ENCODE data around the gene MAB21L3. TPM values are rescaled to one million over a fixed set of nuclear protein-coding genes. Genes with fewer than 3 reads are reported as not detected.

Gene MAB21L3
- total RNA-seq, 2 experiments from 2014 or later = not detected

- H3K27ac ChIP-seq (ENCODE audit: low read depth in 1 of 2, low read length in 2 of 2) = no peak overlapping the region
- peaks cover 23% of the 10 kb centered on the region for H3K4me1 ChIP-seq (ENCODE audit: insufficient read depth, low read length)
- H3K27me3 ChIP-seq (ENCODE audit: control insufficient read depth in 1 of 2, insufficient read depth in 2 of 2, low read length in 2 of 2) = peaks cover 0 to 8% of the 10 kb centered on the region in 2 experiments
- no peak for DNase-seq
- Mint-ChIP-seq H3K27ac (no peak overlapping the region), H3K27me3 (peaks cover 9% of the 10 kb centered on the region), H3K36me3 (ENCODE audit: low read depth) (no peaks in the 10 kb centered on the region), H3K4me3 (no peak overlapping the region), H3K4me1 (ENCODE audit: low read depth) (peaks cover 36% of the 10 kb centered on the region), H3K9me3 (no peaks in the 10 kb centered on the region)
- H3K4me3 ChIP-seq (ENCODE audit: low read length) = no peak overlapping the region
- no peak for TF ChIP-seq CTCF (IDR thresholded peaks at IDR 0.05)
- H3K36me3 ChIP-seq (ENCODE audit: insufficient read depth, low read length) = no peaks in the 10 kb centered on the region
- CTCF ChIA-PET = interaction anchor here (1.3 to 2.9 kb wide), 2 partner anchors 13 to 471 kb away, joined by 3 to 10 read pairs; no protein-coding TSS in a partner anchor
- ATAC-seq (ENCODE audit: poor library complexity) = no peak
- H3K9me3 ChIP-seq (ENCODE audit: control insufficient read depth in 1 of 2, insufficient read depth in 1 of 2, low read length in 2 of 2) = no peaks in the 10 kb centered on the region
- intact Hi-C loops (cut with DNase I, micrococcal nuclease) = no loop called here
- POLR2A ChIA-PET = no interaction called here
Observed at GRCh38 chr1:116125758-116126157, 14.6 kb downstream of the MAB21L3 start.

GRCh38 chr1:116126281-116126680 is 15.1 kb downstream of the MAB21L3 start:
- TF ChIP-seq CTCF (IDR thresholded peaks at IDR 0.05) = no peak
- POLR2A ChIA-PET = no interaction called here
- intact Hi-C loops (cut with DNase I, micrococcal nuclease) = no loop called here

GRCh38 chr1:116127123-116127847 is 16.1 kb downstream of the MAB21L3 start:
- ChIA-PET POLR2A (no interaction called here), CTCF (interaction anchor here (2.9 kb wide), 1 partner anchor 12 kb away, joined by 10 read pairs; no protein-coding TSS in a partner anchor)
- H3K27me3 Mint-ChIP-seq = peaks cover 9% of the 10 kb centered on the region
- no peak overlapping the region for H3K4me3 ChIP-seq (ENCODE audit: low read length)
- peaks cover 23% of the 10 kb centered on the region for H3K4me1 ChIP-seq (ENCODE audit: insufficient read depth, low read length)
- no peaks in the 10 kb centered on the region for H3K36me3 Mint-ChIP-seq (ENCODE audit: low read depth)
- H3K9me3 ChIP-seq (ENCODE audit: control insufficient read depth in 1 of 2, insufficient read depth in 1 of 2, low read length in 2 of 2) = no peaks in the 10 kb centered on the region
- no peaks in the 10 kb centered on the region for H3K9me3 Mint-ChIP-seq
- intact Hi-C loops (cut with DNase I, micrococcal nuclease) = no loop called here
- H3K27ac ChIP-seq (ENCODE audit: low read depth in 1 of 2, low read length in 2 of 2) = no peak overlapping the region
- no peak for ATAC-seq (ENCODE audit: poor library complexity)
- no peak overlapping the region for H3K27ac Mint-ChIP-seq
- no peak overlapping the region for H3K4me3 Mint-ChIP-seq
- no peak for TF ChIP-seq CTCF (IDR thresholded peaks at IDR 0.05)
- DNase-seq = no peak
- H3K4me1 Mint-ChIP-seq (ENCODE audit: low read depth) = peaks cover 36% of the 10 kb centered on the region
- no peaks in the 10 kb centered on the region for H3K36me3 ChIP-seq (ENCODE audit: insufficient read depth, low read length)
- H3K27me3 ChIP-seq (ENCODE audit: control insufficient read depth in 1 of 2, insufficient read depth in 2 of 2, low read length in 2 of 2) = peaks cover 0 to 8% of the 10 kb centered on the region in 2 experiments

More at GRCh38 chr1:116126281-116126680, 15.1 kb downstream of the MAB21L3 start:
- H3K27me3 ChIP-seq (ENCODE audit: control insufficient read depth in 1 of 2, insufficient read depth in 2 of 2, low read length in 2 of 2) = peaks cover 0 to 8% of the 10 kb centered on the region in 2 experiments
- DNase-seq (peak in 1 of 14 experiments; percentile 26), ATAC-seq (ENCODE audit: poor library complexity) (no peak)
- H3K27ac Mint-ChIP-seq = no peak overlapping the region
- H3K4me3 Mint-ChIP-seq = no peak overlapping the region
- H3K4me1 Mint-ChIP-seq (ENCODE audit: low read depth) = peaks cover 36% of the 10 kb centered on the region
- H3K4me3 ChIP-seq (ENCODE audit: low read length) = no peak overlapping the region
- peaks cover 23% of the 10 kb centered on the region for H3K4me1 ChIP-seq (ENCODE audit: insufficient read depth, low read length)
- no peaks in the 10 kb centered on the region for H3K9me3 Mint-ChIP-seq
- CTCF ChIA-PET = interaction anchor here (2.9 kb wide), 1 partner anchor 13 kb away, joined by 10 read pairs; no protein-coding TSS in a partner anchor
- peaks cover 9% of the 10 kb centered on the region for H3K27me3 Mint-ChIP-seq
- H3K36me3 ChIP-seq (ENCODE audit: insufficient read depth, low read length) = no peaks in the 10 kb centered on the region
- H3K9me3 ChIP-seq (ENCODE audit: control insufficient read depth in 1 of 2, insufficient read depth in 1 of 2, low read length in 2 of 2) = no peaks in the 10 kb centered on the region
- no peak overlapping the region for H3K27ac ChIP-seq (ENCODE audit: low read depth in 1 of 2, low read length in 2 of 2)
- H3K36me3 Mint-ChIP-seq (ENCODE audit: low read depth) = no peaks in the 10 kb centered on the region

All from CD4-positive, alpha-beta T cell (primary cell).